HL-60/S4 treated with phorbol 12-myristate 13-acetate at 8.2 ng/mL for 4 days and 3 days (cell line): ENCODE data around the gene SHROOM2.

Experiments
- in situ Hi-C: fragments of 300-500 bp; cut with MboI; formaldehyde crosslinking; loops from 2 replicates; pipeline ENCODE4 v1.15.0; 2022; ENCODE audit warnings: low sequenced_read_pairs

Gene SHROOM2

GRCh38 chrX:9888953-9889470 is 102.8 kb downstream of the SHROOM2 start:
- in situ Hi-C loops = loop anchor here (25.0 kb wide), 2 partner anchors 98 to 223 kb away; no protein-coding TSS in a partner anchor

- in situ Hi-C loops = loop anchor here (25.0 kb wide), 2 partner anchors 97 to 222 kb away; no protein-coding TSS in a partner anchor
These were observed 104.5 kb downstream of the SHROOM2 start for GRCh38 chrX:9890681-9891091.

- in situ Hi-C loops = loop anchor here (25.0 kb wide), 2 partner anchors 92 to 217 kb away; no protein-coding TSS in a partner anchor
These were observed 109.1 kb downstream of the SHROOM2 start for GRCh38 chrX:9895225-9895912.

- in situ Hi-C loops = loop anchor here (25.0 kb wide), 2 partner anchors 90 to 215 kb away; no protein-coding TSS in a partner anchor
These were observed 111.5 kb downstream of the SHROOM2 start for GRCh38 chrX:9897761-9898161.

GRCh38 chrX:9899640-9900111 is 113.4 kb downstream of the SHROOM2 start:
- in situ Hi-C loops = loop anchor here (25.0 kb wide), 2 partner anchors 88 to 213 kb away; no protein-coding TSS in a partner anchor

GRCh38 chrX:9902656-9903055 is 116.4 kb downstream of the SHROOM2 start:
- in situ Hi-C loops = no loop called here

GRCh38 chrX:9903146-9903545 is 116.9 kb downstream of the SHROOM2 start:
- in situ Hi-C loops = no loop called here

- in situ Hi-C loops = no loop called here
These were observed 119.1 kb downstream of the SHROOM2 start for GRCh38 chrX:9905288-9905687.

- in situ Hi-C loops = no loop called here
These were observed 119.5 kb downstream of the SHROOM2 start for GRCh38 chrX:9905721-9906120.

GRCh38 chrX:9906919-9907318 is 120.7 kb downstream of the SHROOM2 start:
- in situ Hi-C loops = no loop called here

- in situ Hi-C loops = no loop called here
These were observed 121.6 kb downstream of the SHROOM2 start for GRCh38 chrX:9907645-9908387.

- in situ Hi-C loops = no loop called here
These were observed 123.0 kb downstream of the SHROOM2 start for GRCh38 chrX:9909254-9909653.

- in situ Hi-C loops = no loop called here
These were observed 125.3 kb downstream of the SHROOM2 start for GRCh38 chrX:9911487-9911886.

- in situ Hi-C loops = no loop called here
These were observed 126.3 kb downstream of the SHROOM2 start for GRCh38 chrX:9912351-9913145.

- in situ Hi-C loops = no loop called here
These were observed 126.9 kb downstream of the SHROOM2 start for GRCh38 chrX:9913146-9913433.

- in situ Hi-C loops = no loop called here
These were observed 131.6 kb downstream of the SHROOM2 start for GRCh38 chrX:9917861-9918260.

- in situ Hi-C loops = no loop called here
These were observed 133.5 kb downstream of the SHROOM2 start for GRCh38 chrX:9919632-9920172.

GRCh38 chrX:9921407-9921806 is 135.2 kb downstream of the SHROOM2 start:
- in situ Hi-C loops = no loop called here

- in situ Hi-C loops = no loop called here
These were observed 137.1 kb downstream of the SHROOM2 start for GRCh38 chrX:9923357-9923756.

GRCh38 chrX:9926002-9926401 is 139.8 kb downstream of the SHROOM2 start:
- in situ Hi-C loops = no loop called here
